Vein endothelial cell (primary cell): ENCODE measurements around the gene PORCN. TPM values are rescaled to one million over a fixed set of nuclear protein-coding genes. Genes with fewer than 3 reads are reported as not detected.

Experiments used
- total RNA-seq: library from RNA; depleted of rRNA; stranded (reverse); fragments of >200 nt; gene quantifications from 2 replicates; pipeline ENCODE4 v1.2.3, GENCODE V29; 2012

PORCN gene
- total RNA-seq = 8.7 and 12.1 TPM in 2 replicates

DNA sequence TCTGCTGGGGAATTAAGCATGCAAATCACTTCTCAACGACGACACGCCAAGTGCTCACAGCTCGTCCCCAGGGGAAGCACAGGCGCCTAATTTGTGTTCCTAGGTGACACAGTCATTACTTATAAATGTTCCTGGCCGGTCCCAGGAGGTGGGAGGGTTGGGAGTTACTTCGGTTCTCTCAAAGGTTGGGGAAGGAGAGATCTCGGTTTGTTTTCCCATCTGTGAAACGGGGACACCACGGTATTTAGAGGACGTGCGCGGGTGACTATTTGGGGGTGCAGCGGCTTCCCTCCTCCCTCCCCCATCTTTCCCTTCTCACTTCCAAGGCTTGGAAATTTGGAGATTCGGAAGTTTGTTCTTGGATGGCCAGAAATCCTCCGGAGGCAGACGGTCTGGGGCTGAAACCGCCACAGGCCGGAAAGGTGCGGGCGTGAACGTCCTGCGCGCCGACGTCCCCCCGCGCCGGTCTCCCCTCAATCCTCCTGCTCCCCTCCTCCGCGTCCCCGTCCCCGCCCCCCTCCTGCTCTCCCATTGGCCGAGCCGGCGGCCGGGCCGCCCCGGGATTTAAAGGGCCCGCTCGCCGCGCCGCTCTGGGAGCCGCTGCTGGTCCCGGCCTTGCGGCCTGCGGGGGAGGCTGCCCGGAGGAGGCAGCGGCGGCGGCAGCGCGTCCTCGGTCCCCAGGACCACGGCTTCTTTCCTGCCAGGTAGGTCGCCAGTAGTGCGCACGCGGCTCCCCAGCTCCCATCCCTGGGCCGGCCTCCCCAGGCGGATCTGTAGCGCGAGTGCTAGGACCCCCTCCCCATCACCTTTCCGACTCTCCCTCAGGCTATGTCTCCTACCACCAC, at the start of gene PORCN:
PORCN (plus strand) TSS at position 593 of the 845 bp plus-strand sequence. CDS start 829 bp downstream, outside the sequence.

DNA sequence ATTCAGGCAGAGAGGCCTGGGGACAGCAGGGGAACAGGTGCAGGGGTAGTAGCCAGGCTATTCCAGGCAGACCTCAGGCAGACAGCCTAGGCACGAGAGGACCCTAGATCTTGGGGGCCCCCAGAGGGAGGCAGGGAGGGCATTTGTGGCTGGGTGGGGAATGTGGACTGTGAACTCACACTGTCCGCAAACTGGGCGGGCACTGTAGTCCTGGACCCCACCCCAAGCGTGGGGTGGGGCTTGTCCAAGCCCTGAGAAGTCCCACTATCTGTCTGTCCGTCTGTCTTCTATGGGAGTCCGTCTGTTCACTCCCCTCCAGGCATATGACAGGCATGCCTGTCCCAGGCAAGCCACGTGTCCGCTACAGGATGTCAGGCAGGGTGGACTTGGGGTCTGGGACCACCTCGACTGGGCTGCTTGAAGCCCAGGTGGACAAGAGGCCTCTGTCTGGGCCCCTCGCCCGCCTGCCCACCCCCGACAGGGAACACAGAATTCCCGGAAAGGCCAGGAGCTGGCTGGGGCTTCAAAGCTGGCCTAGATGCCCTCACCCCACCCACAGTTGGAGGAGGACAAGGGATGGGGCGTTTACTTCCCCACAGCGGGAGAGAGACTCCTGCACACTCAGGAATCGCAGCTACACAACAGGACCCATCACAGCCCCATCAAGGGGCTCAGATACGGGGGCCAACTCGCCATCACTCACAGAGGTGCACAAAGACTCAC, 38.5 kb upstream of the PORCN start, which contains the start of gene SLC38A5:
SLC38A5 (minus strand) TSS at position 151 of the 723 bp plus-strand sequence. CDS start 2,336 bp downstream, outside the sequence.

DNA sequence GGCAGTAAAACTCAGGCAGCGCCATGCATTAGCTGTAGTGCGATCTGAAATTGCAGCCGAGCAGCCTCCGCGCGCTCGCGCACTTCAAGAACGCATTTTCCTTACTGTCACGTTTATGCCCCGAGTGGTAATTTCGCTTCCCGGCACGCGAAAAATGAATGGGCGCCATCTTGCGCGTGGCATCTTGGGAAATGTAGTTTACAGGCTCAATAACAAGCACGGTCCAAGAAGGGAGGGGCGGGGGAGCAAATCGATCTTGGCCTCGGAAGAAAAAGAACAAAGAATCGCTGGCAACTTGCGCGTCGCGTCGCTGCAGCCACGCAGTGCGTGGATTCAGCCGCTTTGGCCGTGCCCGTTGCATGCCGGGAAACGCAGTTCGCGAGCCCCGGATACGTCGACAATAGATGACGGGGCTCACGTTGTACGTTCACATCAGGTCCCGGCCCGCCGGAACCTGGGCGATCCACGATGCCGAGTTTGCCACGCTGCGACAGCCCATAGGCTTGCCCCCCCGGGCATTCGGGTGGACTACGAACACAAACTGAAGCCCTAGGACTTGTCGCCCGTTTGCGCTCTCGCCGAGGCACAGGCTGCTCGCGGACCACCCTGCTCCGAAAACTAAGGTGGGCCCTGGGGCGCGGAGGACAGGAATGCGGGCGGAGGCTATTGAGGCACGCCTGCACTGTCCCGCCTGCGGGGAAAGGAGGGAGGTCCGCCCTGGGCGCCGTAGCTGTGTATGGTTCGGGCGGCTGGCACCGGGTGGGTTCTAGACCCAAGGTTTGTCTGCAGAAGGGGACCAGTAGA, 32.8 kb upstream of the PORCN start, which contains the start of gene FTSJ1:
FTSJ1 (plus strand) TSS at position 426 of the 804 bp plus-strand sequence. CDS start 1,849 bp downstream, outside the sequence.

DNA sequence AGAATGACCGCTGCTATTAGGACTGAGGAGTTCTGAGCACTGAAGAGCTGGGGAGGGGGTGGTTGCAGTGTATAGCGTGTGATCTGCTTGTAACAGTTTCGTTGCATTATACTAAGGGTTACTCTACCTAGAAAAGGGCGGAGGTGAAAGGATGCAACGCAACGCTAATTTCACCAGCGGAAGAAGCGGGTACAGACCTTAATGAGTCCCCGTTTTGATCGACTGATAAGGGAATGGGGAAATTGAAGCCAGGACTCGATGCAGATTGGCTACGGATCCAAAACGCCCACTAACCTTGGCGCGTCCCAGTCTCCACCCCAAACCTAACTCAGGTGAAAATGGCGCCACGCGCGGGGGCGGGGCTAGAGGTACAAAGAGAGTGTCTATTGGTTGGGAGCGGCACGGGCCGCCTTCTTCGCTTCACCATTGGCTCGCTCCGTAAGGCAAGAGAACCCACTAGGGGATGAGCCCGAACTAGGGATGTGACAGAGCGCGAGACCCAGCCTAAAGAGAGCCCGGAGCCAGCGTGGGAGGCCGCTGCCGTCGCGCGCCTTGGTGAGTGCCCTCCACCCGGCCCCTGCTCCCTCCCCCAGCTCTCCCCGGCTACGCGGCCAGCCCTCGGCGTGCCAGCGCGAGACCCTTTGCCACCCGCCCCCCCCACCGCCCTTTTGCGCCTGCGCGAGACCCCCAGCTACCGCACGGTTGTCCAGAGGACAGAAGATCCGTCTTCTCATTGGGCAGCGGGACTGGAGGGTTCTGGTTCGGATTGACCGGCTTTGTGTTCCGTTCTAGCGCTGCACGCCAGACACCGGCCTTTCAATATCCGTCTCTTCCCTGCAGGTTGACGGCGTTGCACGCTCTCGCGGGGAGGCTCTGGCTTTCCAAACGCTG, 12.8 kb downstream of the PORCN start, which contains the start of gene EBP:
EBP (plus strand) TSS at position 456 of the 891 bp plus-strand sequence. CDS start 1,964 bp downstream, outside the sequence.

DNA sequence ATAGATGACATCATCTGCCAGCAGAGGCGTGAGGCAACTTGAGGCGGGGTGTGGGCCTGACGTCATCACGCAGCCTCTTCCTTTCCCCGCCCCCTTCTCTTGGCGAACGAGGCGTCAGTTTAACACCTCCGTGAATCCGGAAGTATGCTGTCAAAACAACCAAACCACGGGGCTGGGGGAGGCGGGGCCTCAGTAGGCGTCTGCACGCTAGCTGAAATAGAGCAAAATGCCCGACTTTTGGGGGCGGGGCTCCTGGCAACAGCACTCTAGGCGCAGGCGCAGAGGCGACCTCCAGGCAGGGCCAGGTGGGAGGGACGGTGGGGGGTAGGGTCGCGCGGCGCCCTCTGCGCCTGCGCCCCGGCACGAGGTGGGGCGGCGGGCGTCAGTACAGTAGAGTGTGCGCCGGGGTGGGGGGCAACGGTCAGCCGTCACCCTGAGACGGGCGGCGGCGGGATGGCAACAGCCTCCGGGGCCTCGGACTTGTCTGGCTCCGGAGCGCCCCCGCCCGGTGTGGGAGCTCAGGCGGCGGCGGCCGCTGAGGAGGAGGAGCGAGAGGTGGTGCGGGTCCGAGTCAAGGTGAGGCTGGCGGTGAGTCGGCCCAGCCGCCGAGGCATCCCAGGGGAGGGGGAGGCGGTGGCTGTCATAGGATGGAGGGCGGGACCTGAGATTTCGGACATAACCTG, 30.7 kb downstream of the PORCN start, which contains the start of gene TBC1D25:
TBC1D25 (plus strand) TSS at position 370 of the 683 bp plus-strand sequence; CDS start at position 454, 84 bp downstream.

Other genes with a start within 250 kb of the PORCN start
- gene SSX3, start 152.3 kb upstream of the PORCN start, total RNA-seq = not detected in 2 replicates
- not detected in 2 replicates for gene SSX4, start 125.5 kb upstream of the PORCN start, total RNA-seq
- gene SSX4B, start 97.0 kb upstream of the PORCN start, total RNA-seq = not detected in 2 replicates
- 10.1 and 44.5 TPM in 2 replicates for gene SLC38A5, start 38.7 kb upstream of the PORCN start, total RNA-seq
- 67.9 and 75.7 TPM in 2 replicates for gene FTSJ1, start 32.8 kb upstream of the PORCN start, total RNA-seq
- 68.3 and 87.4 TPM in 2 replicates for gene EBP, start 12.8 kb downstream of the PORCN start, total RNA-seq
- gene TBC1D25, start 30.7 kb downstream of the PORCN start, total RNA-seq = 8.8 and 9.7 TPM in 2 replicates
- 462 and 523 TPM in 2 replicates for gene RBM3, start 65.5 kb downstream of the PORCN start, total RNA-seq
- gene WDR13, start 88.5 kb downstream of the PORCN start, total RNA-seq = 102 and 118 TPM in 2 replicates
- 0.33 TPM in 1 of 2 replicates, not detected in the other for gene WAS, start 174.8 kb downstream of the PORCN start, total RNA-seq
- 6.9 and 11.2 TPM in 2 replicates for gene SUV39H1, start 187.7 kb downstream of the PORCN start, total RNA-seq